Measurements from ENCODE around the gene SP110.
"Not testable (repeated sequence)": the region's sequence is repeated elsewhere in the genome, so short reads cannot be mapped to it uniquely, and the experiment has no call there.

SP110 gene

GRCh38 chr2:230128623-230129342, 91.0 kb downstream of the SP110 start:
- DNase-seq (ENCODE audit: low read depth in 2 of 3, low spot score in 1 of 3) = no peak

- DNase-seq (ENCODE audit: low read depth in 2 of 3, low spot score in 1 of 3) = no peak
These were observed 92.6 kb downstream of the SP110 start for GRCh38 chr2:230127195-230127594.

- DNase-seq (ENCODE audit: low read depth in 2 of 3, low spot score in 1 of 3) = no peak
These were observed 94.9 kb downstream of the SP110 start for GRCh38 chr2:230124757-230125431.

GRCh38 chr2:230124235-230124634, 95.5 kb downstream of the SP110 start:
- DNase-seq (ENCODE audit: low read depth in 2 of 3, low spot score in 1 of 3) = no peak

- DNase-seq (ENCODE audit: low read depth in 2 of 3, low spot score in 1 of 3) = not testable (repeated sequence)
These were observed 99.4 kb downstream of the SP110 start for GRCh38 chr2:230120376-230120775.

GRCh38 chr2:230119827-230120226, 100.0 kb downstream of the SP110 start:
- DNase-seq (ENCODE audit: low read depth in 2 of 3, low spot score in 1 of 3) = not testable (repeated sequence)
